Pancreas (tissue), 10 donors: ENCODE measurements around the gene CLEC18B. TPM values are rescaled to one million over a fixed set of nuclear protein-coding genes. Genes with fewer than 3 reads are reported as not detected.
A peak's percentile ranks its signal among the peaks of the same experiment; 100 is the strongest.

ENCODE experiments used
- ATAC-seq, 4 donors: fragments of 200-7000 bp; cut with Tn5 transposase; one replicate each; pipeline versions ENCODE4 v1.8.0 to v1.9.1; 2020; ENCODE audit warnings: mild to moderate bottlenecking in 4 of 4, moderate library complexity in 4 of 4
- DNase-seq, 6 donors: peaks; one replicate each; pipeline ENCODE4 v3.0.0-alpha.2; 2020
- FAIRE-seq: peaks from 2 replicates; lab custom pipeline; 2012; peaks lifted over from hg19 to GRCh38; lab: Jason Lieb, UNC
- H3K27ac ChIP-seq, 4 donors: fragments of 200-600 bp; sonication (generic); 1 replicate in 3 of 4; 2 replicates in 1 of 4; pipeline versions ENCODE4 v1.5.0 to v1.8.0; 2020
- H3K27me3 ChIP-seq, 4 donors: fragments of 200-600 bp; one replicate each; pipeline ENCODE4 v1.8.0; 2021
- H3K36me3 ChIP-seq, 3 donors: fragments of 200-600 bp; sonication (generic) in 1 of 3; one replicate each; pipeline versions ENCODE4 v1.5.0 to v1.8.0; 2020 to 2021
- H3K4me1 ChIP-seq, 3 donors: fragments of 200-600 bp; one replicate each; pipeline ENCODE4 v1.8.0; 2021
- H3K4me3 ChIP-seq, 4 donors: fragments of 200-600 bp; sonication (generic) in 2 of 4; one replicate each; pipeline versions ENCODE4 v1.5.0 to v1.8.0; 2020 to 2021
- H3K9me3 ChIP-seq, 4 donors: fragments of 200-600 bp; one replicate each; pipeline ENCODE4 v1.8.0; 2021
- CTCF ChIP-seq, 4 donors: fragments of 200-600 bp; sonication (generic) in 3 of 4; IDR thresholded peaks; one replicate each; pipeline versions ENCODE4 v1.5.0 to v1.8.0; 2021; ENCODE audit warnings: antibody characterized with exemption in 4 of 4
- WGBS, 2 donors: extraction: QIAGEN DNeasy Blood & Tissue Kit; methylation state at CpG; one replicate each; pipeline ENCODE4 v1.1.7; 2013; 5-methylcytosine and 5-hydroxymethylcytosine counted together
- intact Hi-C, 3 donors: fragments of 100-400 bp; cut with DNase I; formaldehyde crosslinking; loops; one replicate each; pipeline versions ENCODE4 v1.11.1 to v1.14.2; 2022
- polyA plus RNA-seq, 2 donors: library from polyadenylated mRNA; stranded (reverse); fragments of 200-250 nt; gene quantifications; one replicate each; pipeline ENCODE4 v1.2.3, GENCODE V29; 2013
- total RNA-seq, 6 donors: library from RNA; stranded (reverse); fragmentation: NEBNext Ultra II Directional in 4 of 6; extraction: Animal tissue kit (Norgen Biotek cat#: 25700) in 4 of 6; gene quantifications; one replicate each; pipeline versions ENCODE4 v1.2.1 to v1.2.4, GENCODE V29; 2021 to 2023
- donor health status: healthy with polysubstance abuse.
- donor health status: DM: no; HTN: no; CAD: no; lungs with moderate emphysema.
- donor health status: DM: no; HTN: no; CAD: no.
- donor health status: control.
- donor health status: control.
- donor health status: Bipolar disorder and iron deficiency.
- donor health status: DM: yes; HTN: yes; CAD: no.
- donor health status: DM: no; HTN: no; CAD: no.
- donor health status: DM: no; HTN: no; CAD: no.
- donor health status: DM: yes; HTN: yes; CAD: no.

Gene CLEC18B
- total and polyA plus RNA-seq, 8 donors = 0.21 to 3.1 (median 0.97) TPM

- 92 to 96% methylated on average over 14 of the region's 14 CpGs for whole genome bisulfite sequencing, 2 donors
- DNase-seq (no peak), ATAC-seq (no peak), FAIRE-seq (no peak)
- Histone ChIP-seq H3K27me3 (no peaks in the 10 kb centered on the region), H3K4me1 (no peaks in the 10 kb centered on the region), H3K27ac (no peak overlapping the region), H3K36me3 (peaks cover 0 to 55% (median 25%) of the 10 kb centered on the region in 3 donors), H3K4me3 (no peak overlapping the region), H3K9me3 (no peaks in the 10 kb centered on the region)
- no peak for TF ChIP-seq CTCF (IDR thresholded peaks at IDR 0.05)
- intact Hi-C loops = no loop called here
Observed at GRCh38 chr16:74451951-74452758, 30.9 kb upstream of the CLEC18B start.

GRCh38 chr16:74450967-74451760 is 29.9 kb upstream of the CLEC18B start:
- H3K9me3 ChIP-seq = no peaks in the 10 kb centered on the region
- DNase-seq (no peak), ATAC-seq (no peak), FAIRE-seq (no peak)
- H3K27ac ChIP-seq = no peak overlapping the region
- intact Hi-C loops = no loop called here
- no peaks in the 10 kb centered on the region for H3K27me3 ChIP-seq
- H3K4me3 ChIP-seq = no peak overlapping the region
- no peaks in the 10 kb centered on the region for H3K4me1 ChIP-seq
- H3K36me3 ChIP-seq = peaks cover 0 to 46% (median 25%) of the 10 kb centered on the region in 3 donors
- no peak for TF ChIP-seq CTCF (IDR thresholded peaks at IDR 0.05)
- 93% methylated on average over 20 of the region's 20 CpGs for WGBS, 2 donors

DNA sequence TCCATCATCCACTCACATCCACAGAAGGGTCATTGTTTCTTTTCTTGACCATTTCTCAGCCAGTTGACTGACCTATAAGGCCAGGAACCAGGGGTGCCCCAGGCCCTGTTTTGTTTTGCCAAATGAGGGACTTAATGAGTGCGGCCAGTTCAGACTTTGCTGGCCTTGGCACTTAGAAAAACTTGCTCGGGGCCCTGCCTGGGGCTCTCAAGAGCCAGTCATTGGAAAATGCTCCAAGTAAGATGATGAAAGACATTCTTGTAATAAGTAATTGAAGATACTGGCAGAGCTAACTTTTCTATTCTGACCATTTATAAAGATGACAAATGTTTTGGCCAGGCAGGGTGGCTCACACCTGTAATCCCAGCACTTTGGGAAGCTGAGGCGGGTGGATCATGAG is 29.0 kb upstream of the CLEC18B start:
- peaks cover 0 to 37% (median 23%) of the 10 kb centered on the region in 3 donors for H3K36me3 ChIP-seq
- H3K4me3 ChIP-seq = no peak overlapping the region
- WGBS, 2 donors = 94 to 96% methylated on average over 3 of the region's 3 CpGs
- ATAC-seq (no peak), FAIRE-seq (no peak), DNase-seq (peak in 1 of 6 donors; percentile 27)
- no peak overlapping the region for H3K27ac ChIP-seq
- no peaks in the 10 kb centered on the region for H3K9me3 ChIP-seq
- H3K27me3 ChIP-seq = no peaks in the 10 kb centered on the region
- intact Hi-C loops = no loop called here
- no peak for TF ChIP-seq CTCF (IDR thresholded peaks at IDR 0.05)
- no peaks in the 10 kb centered on the region for H3K4me1 ChIP-seq

GRCh38 chr16:74449470-74449869 is 28.2 kb upstream of the CLEC18B start:
- Histone ChIP-seq H3K9me3 (no peaks in the 10 kb centered on the region), H3K4me1 (no peaks in the 10 kb centered on the region), H3K27ac (peak overlapping the region in 1 of 4 donors; percentile 22), H3K4me3 (no peak overlapping the region), H3K36me3 (peaks cover 0 to 31% (median 21%) of the 10 kb centered on the region in 3 donors), H3K27me3 (no peaks in the 10 kb centered on the region)
- DNase-seq (no peak), FAIRE-seq (no peak), ATAC-seq (peak in 2 of 4 donors; percentile 10 to 53)
- WGBS, 2 donors = 88 to 91% methylated on average over 5 of the region's 5 CpGs
- TF ChIP-seq CTCF (IDR thresholded peaks at IDR 0.05) = no peak
- intact Hi-C loops = no loop called here
